Right ventricle myocardium superior (tissue), 1 donor: ENCODE measurements around the gene GABRG3. TPM values are rescaled to one million over a fixed set of nuclear protein-coding genes. Genes with fewer than 3 reads are reported as not detected.

Experiments used
- ATAC-seq: fragments of 200-7000 bp; cut with Tn5 transposase; one replicate; pipeline ENCODE4 v1.9.1; 2020; ENCODE audit warnings: mild to moderate bottlenecking; ENCODE audit not compliant: poor library complexity
- DNase-seq: peaks from one replicate; pipeline ENCODE4 v3.0.0-alpha.2; 2020
- intact Hi-C: fragments of 100-400 bp; cut with DNase I; formaldehyde crosslinking; loops from one replicate; pipeline ENCODE4 v1.11.2; 2022
- total RNA-seq: library from RNA; stranded (reverse); fragmentation: NEBNext Ultra II Directional; extraction: Animal tissue kit (Norgen Biotek cat#: 25700); gene quantifications from one replicate; pipeline ENCODE4 v1.2.1, GENCODE V29; 2021
- donor health status: DM: no; HTN: yes; CAD: no; lungs with severe emphysema.

The GABRG3 gene
- total RNA-seq, 1 donor from 2014 or later = not detected

DNA sequence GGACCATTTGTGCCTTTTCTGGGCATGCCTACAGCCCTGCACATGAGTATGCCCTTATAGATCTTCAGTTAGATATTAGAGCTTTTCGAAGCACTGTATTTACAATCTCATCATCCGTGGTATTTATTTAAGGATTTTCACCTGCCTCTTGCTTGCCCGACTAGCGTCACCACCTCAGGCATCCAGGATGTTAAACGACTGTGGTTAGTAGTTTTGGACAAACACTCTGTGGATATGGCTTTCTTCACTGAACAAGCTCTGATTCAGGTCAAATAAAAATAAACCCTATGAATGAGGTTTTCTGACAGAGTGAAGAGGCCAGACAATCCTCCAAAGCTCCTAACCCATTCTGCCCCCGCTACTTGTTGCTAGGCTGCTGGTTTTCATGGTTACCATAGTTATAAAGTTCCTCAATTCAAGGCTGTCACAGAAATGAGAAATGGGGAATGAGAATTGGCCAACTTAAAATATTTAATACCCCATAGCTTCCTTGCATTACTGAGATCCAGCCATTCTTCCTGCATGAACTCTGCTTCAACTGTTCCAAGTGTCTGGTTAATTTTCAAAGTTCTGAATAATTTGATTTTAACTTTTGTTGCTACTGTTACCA lies 440.1 kb downstream of the GABRG3 start:
- intact Hi-C loops = no loop called here
- no peak for ATAC-seq

DNA sequence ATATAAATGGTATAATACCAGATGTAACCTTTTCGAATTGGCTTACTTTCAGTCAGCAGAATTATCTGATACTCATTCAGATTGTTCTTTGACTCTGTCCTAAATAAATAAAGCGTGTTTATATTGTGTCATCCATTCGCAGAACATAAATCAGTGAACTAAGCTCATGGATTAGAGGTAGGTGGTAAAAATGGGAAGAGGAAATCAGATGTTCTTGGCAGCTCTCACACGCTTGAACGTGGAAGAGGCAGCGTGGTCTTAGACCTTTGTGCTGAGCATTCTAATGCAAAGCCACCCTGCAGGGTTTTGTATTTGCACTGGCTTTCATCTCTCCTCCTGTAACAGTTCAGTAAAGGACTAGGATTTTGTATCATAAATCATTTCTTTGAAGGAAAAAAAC lies 441.4 kb downstream of the GABRG3 start:
- ATAC-seq (no peak), DNase-seq (no peak)
- intact Hi-C loops = no loop called here

More for the DNA sequence above, 440.1 kb downstream of the GABRG3 start:
- DNase-seq = no peak

DNA sequence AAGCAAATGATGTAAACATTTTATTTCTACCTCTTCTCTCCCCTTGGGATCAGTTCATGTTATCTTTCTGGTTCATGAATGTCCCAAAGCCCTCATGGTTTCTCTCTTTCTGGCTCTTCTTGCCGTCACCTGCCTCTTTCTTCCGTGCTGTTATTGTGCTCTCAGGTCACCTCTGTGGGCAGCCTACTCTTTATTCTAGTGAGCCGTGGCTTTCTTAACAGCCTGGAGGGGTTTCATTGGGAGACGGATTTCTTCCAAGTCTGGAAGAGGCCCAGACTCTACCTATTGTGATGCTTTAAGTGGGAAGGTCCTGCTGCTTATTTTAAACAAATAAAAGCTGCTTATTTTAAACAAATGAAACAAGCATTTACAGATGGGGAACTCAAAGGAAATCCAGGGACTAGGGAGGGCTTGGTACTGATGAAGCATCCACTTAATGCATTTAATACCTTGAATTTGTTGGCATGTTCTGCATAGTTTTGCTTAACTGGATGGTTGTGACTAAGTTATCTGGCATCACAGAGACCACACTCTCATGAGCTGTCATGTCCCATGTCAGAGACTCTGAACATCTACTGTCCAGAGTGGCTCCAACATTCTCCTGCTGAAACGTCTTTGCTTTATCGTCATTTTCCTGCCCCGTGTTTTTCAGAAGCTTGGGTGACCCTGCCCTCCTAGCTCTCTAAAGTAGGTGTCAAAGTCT lies 443.3 kb downstream of the GABRG3 start:
- DNase-seq = no peak
- intact Hi-C loops = no loop called here
- ATAC-seq = no peak

DNA sequence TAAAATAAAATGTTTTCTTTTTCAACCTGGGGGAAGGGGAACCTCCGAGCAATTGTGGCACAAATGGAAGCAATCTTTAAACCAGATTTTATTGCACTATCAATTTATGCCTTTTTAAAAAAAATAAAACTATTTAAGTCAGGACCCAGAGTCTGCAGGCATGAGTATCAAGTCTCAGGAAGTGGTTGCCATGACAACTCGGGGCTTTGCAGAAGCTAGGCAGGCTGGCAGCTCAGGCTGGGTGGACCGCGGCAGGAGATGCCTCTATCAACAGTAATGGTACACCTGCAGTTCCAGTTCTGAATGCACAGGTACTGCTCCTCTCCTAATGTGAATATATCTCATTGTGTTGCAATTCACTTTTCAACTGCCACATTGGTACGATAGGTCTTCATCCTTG lies 447.7 kb downstream of the GABRG3 start:
- no peak for ATAC-seq
- intact Hi-C loops = no loop called here

DNA sequence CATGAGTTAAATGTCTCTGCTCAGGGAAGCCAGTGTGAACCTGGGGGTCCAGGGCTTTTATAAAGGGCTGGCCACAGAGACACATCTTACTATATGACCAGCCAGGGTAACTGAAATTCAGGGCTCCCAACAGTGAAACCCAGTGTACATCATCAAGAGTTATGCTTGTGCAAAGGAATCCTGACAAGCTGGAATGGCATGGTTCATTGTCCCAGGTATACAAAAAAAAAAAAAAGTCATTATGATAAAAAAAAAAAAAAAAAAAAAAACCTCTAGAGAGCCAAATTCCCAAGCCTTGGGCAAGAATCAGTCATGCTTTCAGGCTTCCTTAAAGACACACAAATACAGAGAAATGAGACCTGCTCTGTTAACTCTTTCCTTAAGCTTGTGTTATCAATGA lies 452.0 kb downstream of the GABRG3 start:
- DNase-seq (no peak), ATAC-seq (no peak)
- intact Hi-C loops = no loop called here

More for the DNA sequence above, 447.7 kb downstream of the GABRG3 start:
- no peak for DNase-seq

DNA sequence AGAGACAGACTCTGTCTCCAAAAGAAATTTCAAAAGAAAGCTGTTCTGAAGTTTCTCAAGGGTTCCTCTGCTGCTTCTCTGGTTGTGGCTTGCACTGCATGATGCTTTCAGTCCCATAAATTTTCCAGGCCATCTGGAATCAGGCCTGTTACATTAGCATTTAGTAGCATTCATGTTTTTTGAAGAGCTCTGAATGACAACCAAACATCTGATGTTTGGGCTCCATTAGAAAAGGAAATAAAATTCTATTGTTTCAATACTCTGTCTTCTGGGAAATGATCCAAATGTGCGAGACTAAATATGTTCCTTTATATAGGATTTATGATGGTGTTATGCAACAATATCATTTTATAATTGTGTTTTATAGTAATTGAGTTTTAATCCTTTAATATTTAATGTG lies 455.8 kb downstream of the GABRG3 start:
- intact Hi-C loops = no loop called here
- DNase-seq (no peak), ATAC-seq (no peak)

DNA sequence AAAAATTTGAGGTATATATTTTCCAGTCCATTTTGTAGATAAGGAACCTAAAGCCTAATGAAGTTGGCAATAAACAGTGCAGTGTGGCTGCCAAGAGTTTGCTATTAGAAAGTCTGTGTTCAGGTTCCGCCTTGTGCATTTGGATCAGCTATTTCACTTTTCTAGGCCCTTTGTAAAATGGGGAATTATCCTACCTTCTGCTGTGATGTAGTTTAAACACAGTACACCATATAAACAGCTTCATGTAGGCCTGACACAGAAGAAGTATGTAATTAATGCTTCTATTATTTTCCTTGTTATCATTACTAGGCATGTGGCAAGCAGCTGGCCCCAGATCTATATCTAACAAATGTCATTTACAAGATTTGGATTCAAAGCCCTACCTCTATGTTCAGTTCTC lies 456.3 kb downstream of the GABRG3 start:
- no peak for DNase-seq
- intact Hi-C loops = no loop called here
- ATAC-seq = no peak

DNA sequence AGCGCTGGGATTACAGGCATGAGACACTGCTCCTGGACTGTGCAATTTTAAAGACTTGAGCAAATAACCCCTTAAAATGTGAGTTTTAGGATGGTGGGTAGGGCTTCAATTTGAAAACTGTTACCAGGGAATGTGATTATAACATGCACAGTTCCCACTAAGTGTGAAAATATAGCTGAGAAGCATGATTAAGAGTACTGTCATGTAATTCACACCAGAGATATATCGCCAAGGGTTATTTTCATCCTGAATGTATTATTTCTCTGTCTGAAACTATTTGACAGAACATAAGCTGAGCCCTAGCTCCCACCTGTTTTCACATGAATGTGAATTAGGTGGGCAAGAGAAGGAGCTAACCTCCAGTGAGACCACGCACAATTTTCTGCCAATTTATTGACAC lies 457.2 kb downstream of the GABRG3 start:
- ATAC-seq = no peak
- intact Hi-C loops = no loop called here
- no peak for DNase-seq

DNA sequence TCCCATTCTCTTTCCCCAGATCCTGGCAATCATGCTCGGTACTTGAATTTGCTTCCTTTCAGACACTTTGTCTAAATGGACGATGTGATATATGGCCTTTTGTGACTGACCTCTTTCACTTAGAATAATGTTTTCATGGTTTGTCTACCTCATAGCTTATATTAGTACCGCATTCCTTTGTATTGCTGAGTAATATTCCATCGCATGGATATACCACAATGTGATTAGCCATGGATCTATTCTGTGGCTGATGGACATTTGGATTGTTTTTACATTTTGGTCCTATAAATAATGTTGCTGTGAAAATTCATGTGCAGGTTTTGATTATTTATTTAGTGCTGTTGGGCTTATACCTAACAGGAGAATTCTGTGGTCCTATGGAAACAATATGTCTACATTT lies 458.6 kb downstream of the GABRG3 start:
- no peak for ATAC-seq
- intact Hi-C loops = no loop called here
- DNase-seq = no peak

DNA sequence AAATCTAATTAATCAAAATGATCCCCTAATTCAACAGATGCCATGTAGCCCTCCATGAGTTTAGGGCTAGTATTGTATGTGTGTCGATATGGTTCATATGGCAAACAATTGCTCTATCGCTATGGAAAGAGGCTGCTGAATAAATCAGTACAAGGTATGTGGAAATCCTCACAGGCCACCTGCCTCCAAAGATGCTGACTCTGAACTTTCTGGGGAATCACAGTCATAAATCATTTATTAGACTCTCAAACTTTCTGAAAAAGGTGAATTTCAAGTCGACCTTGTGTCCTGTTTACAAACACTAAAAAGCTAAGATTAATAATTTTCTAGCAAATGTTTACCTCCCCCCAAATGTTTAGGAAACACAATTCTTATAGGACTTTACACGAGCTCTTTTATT lies 462.6 kb downstream of the GABRG3 start:
- ATAC-seq = no peak

DNA sequence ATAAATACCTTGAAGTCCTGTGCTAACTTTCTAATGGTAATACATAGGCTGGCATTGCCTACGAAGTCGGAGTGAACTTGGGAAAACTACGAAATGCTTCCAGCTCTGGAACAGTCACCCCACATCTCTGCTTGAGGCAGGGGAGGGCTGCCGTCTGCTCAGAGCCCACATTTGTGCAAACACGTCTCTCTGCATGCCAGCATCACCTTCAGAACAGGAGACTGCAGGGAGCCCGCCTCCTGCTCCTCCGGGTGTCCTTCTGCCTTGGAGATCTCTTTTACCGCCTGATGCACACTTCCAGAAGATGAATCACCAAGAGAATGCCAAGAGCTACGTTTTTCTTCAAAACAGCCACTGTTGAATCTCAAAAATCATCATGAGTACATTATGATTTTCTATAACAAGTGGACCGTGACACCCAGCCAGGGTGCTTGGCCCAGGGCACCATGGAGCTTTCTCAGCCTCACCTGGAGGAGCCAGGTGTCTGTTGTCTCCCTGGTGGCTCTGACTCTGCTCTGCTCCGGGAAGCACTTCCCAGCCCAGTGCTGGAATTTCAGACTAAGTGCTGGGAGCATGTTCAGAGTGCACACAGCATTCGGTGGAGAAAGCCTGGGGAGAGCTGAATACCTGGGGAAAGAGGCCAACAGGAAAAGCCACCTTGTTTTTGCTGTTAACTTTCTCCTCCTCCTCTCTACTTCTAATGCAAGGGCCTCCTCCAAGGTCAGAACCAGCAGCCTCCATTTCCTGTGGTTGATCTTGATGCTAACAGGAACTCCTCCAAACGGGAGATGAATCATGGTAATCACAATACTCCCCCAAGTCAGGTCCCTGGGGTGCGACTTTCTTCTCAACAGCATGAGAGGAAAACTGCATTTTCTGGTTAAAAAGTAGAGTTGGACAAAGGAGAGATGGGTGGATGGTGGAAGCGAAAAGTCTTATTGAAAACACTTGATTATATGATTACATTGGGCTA lies 467.7 kb downstream of the GABRG3 start:
- no peak for DNase-seq
- intact Hi-C loops = no loop called here
- ATAC-seq = no peak

More for the DNA sequence above, 462.6 kb downstream of the GABRG3 start:
- intact Hi-C loops = no loop called here
- DNase-seq = no peak

DNA sequence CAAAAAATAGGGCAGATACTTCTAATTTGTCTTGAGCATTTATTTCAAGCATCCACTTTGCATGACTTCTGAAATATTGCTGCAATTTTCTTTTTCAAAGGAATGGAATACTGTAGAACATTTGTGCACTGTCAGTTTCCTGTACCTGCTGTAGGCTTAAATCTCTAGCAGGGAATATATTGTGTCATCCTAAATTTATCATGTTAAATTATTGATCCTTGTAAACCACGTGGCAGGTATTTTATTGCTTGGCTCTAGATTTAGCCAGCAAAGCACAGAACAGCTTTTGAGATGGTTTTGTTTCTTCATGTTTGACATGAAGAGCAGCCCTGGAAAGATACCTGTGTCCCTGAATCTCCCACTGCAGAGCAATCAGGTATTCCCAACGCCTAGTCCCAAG lies 470.1 kb downstream of the GABRG3 start:
- ATAC-seq (no peak), DNase-seq (no peak)
- intact Hi-C loops = no loop called here

DNA sequence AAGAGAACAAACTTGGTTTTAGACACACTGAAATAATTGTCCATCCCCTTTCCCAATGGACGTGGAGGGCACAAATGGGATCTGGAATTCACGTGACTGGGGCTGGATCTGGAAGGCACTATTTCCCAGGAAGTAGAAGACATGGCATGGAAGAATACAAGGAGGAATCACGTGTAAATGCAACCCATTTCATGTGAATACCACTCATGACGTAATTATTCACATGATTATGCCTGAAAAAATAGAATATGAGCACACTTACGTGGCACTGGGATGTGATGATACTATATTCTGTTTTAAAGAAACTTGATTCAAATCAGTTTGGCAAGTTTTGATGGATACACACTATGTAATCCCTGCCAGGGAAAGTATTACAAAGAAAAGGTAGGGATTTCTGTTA lies 477.3 kb downstream of the GABRG3 start:
- intact Hi-C loops = no loop called here
- DNase-seq (no peak), ATAC-seq (no peak)

DNA sequence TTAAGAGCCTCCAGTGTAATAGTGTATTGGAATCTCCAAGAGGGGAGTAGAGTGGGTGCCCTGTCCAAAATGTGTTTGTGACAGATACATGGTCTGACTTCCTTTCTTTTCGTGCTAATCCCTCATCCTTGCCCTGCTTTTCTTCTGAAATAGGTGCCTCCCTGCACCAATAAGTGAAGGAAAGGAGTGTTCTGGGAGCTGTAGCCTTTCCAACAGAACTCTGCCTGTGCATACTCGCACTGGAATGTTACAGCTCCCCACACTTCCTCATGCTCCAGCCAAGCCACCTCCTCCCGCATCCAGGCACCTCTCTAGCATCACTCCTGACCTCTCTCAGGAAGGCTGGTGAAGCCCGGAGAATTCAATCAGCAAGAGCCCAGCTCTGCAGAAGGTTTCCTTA lies 478.0 kb downstream of the GABRG3 start:
- intact Hi-C loops = no loop called here
- ATAC-seq (no peak), DNase-seq (no peak)

DNA sequence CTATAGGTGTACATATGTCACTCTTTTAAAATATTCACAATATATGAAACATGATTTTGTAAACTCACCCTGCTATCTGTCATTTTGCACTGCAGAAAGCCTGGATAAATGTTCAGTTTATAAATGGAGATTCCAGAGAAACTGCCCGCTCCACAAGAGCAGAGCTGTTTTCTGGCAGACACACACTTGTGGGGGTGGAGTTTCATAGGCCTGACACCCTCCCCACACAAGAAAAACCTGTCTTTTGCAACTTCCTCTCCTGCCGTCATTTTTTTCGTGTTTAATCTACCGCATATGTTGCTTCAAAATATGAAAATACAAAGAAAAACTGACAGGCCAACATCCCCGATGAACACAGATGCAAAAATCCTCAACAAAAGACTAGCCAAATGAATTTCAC lies 479.0 kb downstream of the GABRG3 start:
- ATAC-seq = no peak
- intact Hi-C loops = loop anchor here (10.0 kb wide), 1 partner anchor 55 kb away; no protein-coding TSS in a partner anchor
- no peak for DNase-seq

DNA sequence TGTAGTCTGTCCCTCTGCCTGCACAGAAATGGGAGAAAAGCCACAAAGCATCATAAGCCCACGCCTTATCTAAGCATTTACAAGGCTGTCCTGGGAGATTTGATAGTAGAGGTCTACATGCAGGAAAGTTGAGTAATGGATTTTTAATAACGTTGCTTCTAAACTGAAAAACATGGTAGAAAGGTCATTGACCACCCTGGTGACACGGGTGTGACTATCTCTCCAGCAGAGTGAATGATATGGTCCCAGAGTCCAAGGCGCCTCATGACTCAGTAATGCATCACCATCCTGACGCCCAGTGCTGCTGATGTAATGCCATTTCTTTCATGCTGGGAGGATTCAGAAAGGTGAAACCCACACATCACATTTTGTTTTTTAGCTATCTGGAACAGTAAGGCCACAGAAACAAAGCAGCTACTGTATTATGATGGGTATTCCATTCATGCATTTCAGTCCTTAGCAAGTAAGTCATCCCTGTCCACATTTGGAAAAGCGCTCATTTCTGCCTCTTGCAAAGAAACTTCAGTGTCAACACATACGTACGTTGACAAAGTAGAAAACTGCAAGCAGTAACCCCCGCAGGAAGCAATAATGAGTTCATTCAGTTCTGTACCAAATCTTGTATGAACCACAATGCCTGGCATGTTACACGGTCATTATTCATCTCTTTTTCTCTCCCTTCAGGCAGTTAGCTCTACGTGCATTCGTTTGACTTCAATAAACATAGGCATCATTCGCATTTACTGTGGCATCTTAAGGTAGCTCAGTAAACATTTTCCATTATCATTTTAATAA lies 483.5 kb downstream of the GABRG3 start:
- no peak for ATAC-seq
- no peak for DNase-seq
- intact Hi-C loops = loop anchor here (10.0 kb wide), 1 partner anchor 60 kb away; no protein-coding TSS in a partner anchor

DNA sequence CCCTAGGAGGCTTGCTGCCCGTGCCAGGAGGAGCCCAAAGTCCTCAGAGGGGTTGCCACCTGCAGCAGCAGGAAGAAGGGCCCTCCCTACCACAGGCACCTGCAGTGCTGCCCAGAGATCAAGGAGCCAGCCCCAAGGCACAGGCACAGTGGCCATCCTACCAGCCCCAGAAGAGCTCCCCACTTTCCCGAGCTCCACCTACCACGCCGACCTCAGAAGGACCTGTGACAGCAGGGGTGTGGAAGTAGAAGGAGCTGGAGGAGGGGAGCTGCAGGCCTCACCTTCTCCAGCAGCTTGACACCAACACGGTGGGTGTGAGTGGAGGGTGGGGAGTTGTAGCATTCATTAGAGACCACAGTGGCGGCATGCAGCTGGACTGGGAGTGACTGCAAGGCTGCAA lies 485.8 kb downstream of the GABRG3 start:
- DNase-seq (no peak), ATAC-seq (no peak)
- intact Hi-C loops = loop anchor here (10.0 kb wide), 1 partner anchor 62 kb away; no protein-coding TSS in a partner anchor

DNA sequence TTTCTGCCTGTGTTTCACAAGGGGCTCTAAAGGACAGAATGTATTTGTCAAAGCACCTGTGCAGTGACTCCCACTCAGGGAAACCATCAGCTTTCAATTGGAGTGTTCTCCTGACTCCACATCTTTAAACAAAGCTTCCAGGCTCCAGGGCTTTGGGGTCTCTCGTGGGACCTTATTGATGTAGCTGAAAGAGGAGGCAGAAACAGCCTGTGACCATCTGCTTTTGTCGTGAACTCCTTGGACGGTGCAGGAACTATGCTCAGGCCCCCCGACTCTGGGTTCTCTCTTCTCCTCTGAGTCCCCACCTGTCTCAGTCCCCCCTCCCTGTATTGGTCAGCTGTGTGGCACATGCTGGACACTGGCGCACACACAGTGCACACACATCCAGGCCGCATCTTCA lies 486.8 kb downstream of the GABRG3 start:
- intact Hi-C loops = loop anchor here (10.0 kb wide), 1 partner anchor 63 kb away; no protein-coding TSS in a partner anchor
- ATAC-seq (no peak), DNase-seq (no peak)
